Endothelial cell of umbilical vein (primary cell): ENCODE results near the gene MPP3. TPM values are rescaled to one million over a fixed set of nuclear protein-coding genes. Genes with fewer than 3 reads are reported as not detected.

Experiments
- BruUV-seq: library from RNA; stranded (reverse); fragments of 400-500 nt; replicated peaks from 2 replicates; lab custom pipeline; 2021; lab: Mats Ljungman, UMichigan
- CTCF ChIA-PET: fragments of 300-600, 350-600 bp; sonication (Branson Sonifier 250); formaldehyde crosslinking; loops from one replicate; lab custom pipeline; 2021; ENCODE audit warnings: antibody characterized with exemption, inconsistent platforms; lab: Charles Lee
- POLR2A ChIA-PET: fragments of 300-600, 350-600 bp; sonication (Branson Sonifier 250); formaldehyde crosslinking; loops from one replicate; lab custom pipeline; 2021; ENCODE audit warnings: antibody characterized with exemption, inconsistent platforms; lab: Charles Lee
- DNase-seq: peaks from one replicate; pipeline ENCODE4 v3.0.0-alpha.2; 2011; ENCODE audit warnings: low read depth, low spot score
- FAIRE-seq: peaks from 2 replicates; lab custom pipeline; 2011; peaks lifted over from hg19 to GRCh38; lab: Jason Lieb, UNC
- H2AFZ ChIP-seq: 2 replicates; pipeline ENCODE4 v1.6.0; 2012; ENCODE audit warnings: low read depth, low read length, control low read depth, inconsistent platforms
- H3K27ac ChIP-seq: 2 replicates; pipeline ENCODE4 v1.5.1; 2011; ENCODE audit warnings: low read depth, mild to moderate bottlenecking, control low read depth, low read length, moderate library complexity; ENCODE audit not compliant: insufficient read depth
- H3K27me3 ChIP-seq, 2 experiments: 2 replicates each; pipeline versions ENCODE4 v1.6.0 to v1.6.1; 2011; ENCODE audit warnings: low read length in 2 of 2, mixed read lengths in 1 of 2; ENCODE audit not compliant: control insufficient read depth in 2 of 2, insufficient read depth in 2 of 2
- H3K36me3 ChIP-seq, 2 experiments: 2 replicates in 1 of 2; 3 replicates in 1 of 2; pipeline ENCODE4 v1.5.1; 2011; ENCODE audit warnings: low read length in 2 of 2, mild to moderate bottlenecking in 1 of 2, moderate library complexity in 1 of 2; ENCODE audit not compliant: control insufficient read depth in 2 of 2, insufficient read depth in 2 of 2; ENCODE audit errors: extremely low read depth in 1 of 2
- H3K4me1 ChIP-seq: 3 replicates; pipeline ENCODE4 v1.5.1; 2011; ENCODE audit warnings: mild to moderate bottlenecking, low read length; ENCODE audit not compliant: control insufficient read depth, insufficient read depth; ENCODE audit errors: extremely low read depth
- H3K4me2 ChIP-seq: 2 replicates; pipeline ENCODE4 v1.6.1; 2011; ENCODE audit warnings: low read length, control low read depth, mixed read lengths; ENCODE audit not compliant: insufficient read depth
- H3K4me3 ChIP-seq, 3 experiments: fragments of 200-600 bp in 1 of 3; sonication (generic), shearing (Covaris generic) in 1 of 3; replicated peaks in 1 of 3; 2 replicates each; pipeline ENCODE4 v1.5.1; 2011 to 2016; ENCODE audit warnings: control low read depth in 3 of 3, low read length in 3 of 3, mild to moderate bottlenecking in 2 of 3, inconsistent platforms in 1 of 3, low read depth in 1 of 3, moderate library complexity in 1 of 3; ENCODE audit not compliant: insufficient read depth in 1 of 3
- H3K79me2 ChIP-seq: 2 replicates; pipeline ENCODE4 v1.6.0; 2012; ENCODE audit warnings: low read length, inconsistent platforms; ENCODE audit not compliant: control insufficient read depth, insufficient read depth
- H3K9ac ChIP-seq: replicated peaks from 2 replicates; pipeline ENCODE3; 2011; ENCODE audit warnings: low read length, control low read depth; ENCODE audit not compliant: insufficient read depth; ENCODE audit errors: extremely low read depth
- H3K9me1 ChIP-seq: replicated peaks from 3 replicates; pipeline ENCODE4 v1.6.0; 2011; ENCODE audit warnings: mild to moderate bottlenecking, low read length; ENCODE audit not compliant: control insufficient read depth, insufficient read depth; ENCODE audit errors: extremely low read depth
- H3K9me3 ChIP-seq: replicated peaks from 2 replicates; pipeline ENCODE4 v1.5.1; 2012; ENCODE audit warnings: low read length, inconsistent platforms; ENCODE audit not compliant: control insufficient read depth, insufficient read depth
- H4K20me1 ChIP-seq: replicated peaks from 2 replicates; pipeline ENCODE3; 2011; ENCODE audit warnings: mild to moderate bottlenecking, low read length; ENCODE audit not compliant: control insufficient read depth, insufficient read depth; ENCODE audit errors: extremely low read depth
- EZH2 ChIP-seq: IDR thresholded peaks from 2 replicates; pipeline ENCODE4 v1.6.1; 2012; ENCODE audit warnings: borderline replicate concordance, low read depth, mild to moderate bottlenecking, moderate library complexity, low read length, inconsistent platforms; ENCODE audit not compliant: severe bottlenecking
- FOS ChIP-seq: IDR thresholded peaks from 2 replicates; pipeline ENCODE4 v1.6.1; 2011; ENCODE audit warnings: mild to moderate bottlenecking, low read length, moderate library complexity, borderline replicate concordance; ENCODE audit not compliant: insufficient read depth
- GATA2 ChIP-seq: IDR thresholded peaks from 2 replicates; pipeline ENCODE4 v1.7.0; 2011; ENCODE audit warnings: low read depth, mild to moderate bottlenecking, moderate library complexity, mixed read lengths, low read length; ENCODE audit not compliant: insufficient read length, insufficient read depth
- JUN ChIP-seq: IDR thresholded peaks from 2 replicates; pipeline ENCODE4 v1.6.1; 2011; ENCODE audit warnings: borderline replicate concordance, low read depth; ENCODE audit not compliant: insufficient read length, insufficient read depth
- MYC ChIP-seq: IDR thresholded peaks from one replicate; pipeline ENCODE4 v1.6.1; 2011; ENCODE audit warnings: mild to moderate bottlenecking, low read depth, low read length
- POLR2A ChIP-seq: IDR thresholded peaks from 2 replicates; pipeline ENCODE4 v1.6.1; 2012; ENCODE audit warnings: low read depth, mild to moderate bottlenecking, control low read depth, low read length
- POLR2AphosphoS5 ChIP-seq: IDR thresholded peaks from 2 replicates; pipeline ENCODE4 v1.6.1; 2012; ENCODE audit warnings: low read depth, mild to moderate bottlenecking, control low read depth, low read length, moderate library complexity; ENCODE audit not compliant: insufficient read depth
- dilution Hi-C: fragments of 300-500 bp; cut with MboI; formaldehyde crosslinking; loops from one replicate; pipeline ENCODE4 v1.15.0; 2019; ENCODE audit warnings: low sequenced_read_pairs; ENCODE audit not compliant: extremely low pct_ligation_motif_present
- intact Hi-C: fragments of 100-400 bp; cut with micrococcal nuclease; formaldehyde crosslinking; loops from one replicate; pipeline ENCODE4 v1.10.0; 2022
- polyA plus RNA-seq, 4 experiments: library from polyadenylated mRNA; depleted of rRNA in 3 of 4; stranded (reverse) in 3 of 4; unstranded in 1 of 4; fragments of >200 nt; gene quantifications; 2 replicates each; pipeline versions ENCODE4 v1.2.1 to v1.2.3, GENCODE V29; 2011 to 2012; ENCODE audit warnings: missing spikeins in 1 of 4
- total RNA-seq: library from RNA; stranded (reverse); gene quantifications from 2 replicates; pipeline ENCODE4 v1.2.3, GENCODE V29; 2021
- TF ChIP-seq, protein P1 (sequence below): IDR thresholded peaks from 2 replicates; pipeline ENCODE4 v1.6.1; 2011; ENCODE audit not compliant: insufficient read depth, insufficient read length
- TF ChIP-seq, protein P2 (sequence below), 2 donors: IDR thresholded peaks; 1 replicate in 1 of 2; 2 replicates in 1 of 2; pipeline ENCODE4 v1.5.1; 2011; ENCODE audit warnings: low read length in 2 of 2, mild to moderate bottlenecking in 2 of 2, moderate library complexity in 2 of 2, control low read depth in 1 of 2, inconsistent platforms in 1 of 2, low read depth in 1 of 2; ENCODE audit not compliant: insufficient read depth in 1 of 2; ENCODE audit errors: extremely low read depth in 1 of 2

The MPP3 gene
- total and polyA plus RNA-seq, 2 donors (not counting 3 experiments of a cell fraction or from before 2014, with no cell fraction given) = 6.1 to 11.3 TPM

DNA sequence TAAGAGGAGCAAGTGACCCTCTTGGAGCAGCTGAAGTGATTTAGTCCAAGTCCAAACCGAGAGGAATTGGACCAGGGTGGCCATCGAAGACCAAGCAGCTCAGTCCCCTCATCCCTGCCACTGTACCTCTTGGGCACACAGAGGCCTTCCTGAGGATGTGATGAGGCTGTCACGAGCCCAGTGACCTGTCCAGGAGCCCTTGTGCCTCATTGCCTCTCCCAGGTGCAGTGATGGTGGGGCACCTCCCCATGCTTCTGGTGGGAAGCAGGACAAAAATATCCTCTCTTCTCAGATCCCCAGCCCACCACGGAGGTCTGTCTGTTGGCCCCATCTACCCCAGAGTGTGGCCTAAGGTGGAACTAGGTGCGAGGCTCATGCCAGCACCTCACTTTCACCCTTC lies 11.3 kb upstream of the MPP3 start:
- Histone ChIP-seq H3K4me1 (no peaks in the 10 kb centered on the region), H4K20me1 (no peaks in the 10 kb centered on the region), H3K9me1 (no peaks in the 10 kb centered on the region), H3K4me3 (no peak overlapping the region), H3K27ac (no peak overlapping the region), H3K9me3 (no peaks in the 10 kb centered on the region), H3K79me2 (no peaks in the 10 kb centered on the region), H3K27me3 (peaks cover 0 to 2% of the 10 kb centered on the region in 2 experiments), H2AFZ (no peak overlapping the region), H3K9ac (no peak overlapping the region), H3K4me2 (no peak overlapping the region), H3K36me3 (no peaks in the 10 kb centered on the region)
- POLR2A ChIA-PET = no interaction called here
- CTCF ChIA-PET = interaction anchor here (1.3 to 3.8 kb wide), 2 partner anchors 36 to 55 kb away, joined by 4 to 153 read pairs; no protein-coding TSS in a partner anchor
- TF ChIP-seq POLR2A = no peak
- no peak for TF ChIP-seq POLR2AphosphoS5
- TF ChIP-seq, protein P1, sequence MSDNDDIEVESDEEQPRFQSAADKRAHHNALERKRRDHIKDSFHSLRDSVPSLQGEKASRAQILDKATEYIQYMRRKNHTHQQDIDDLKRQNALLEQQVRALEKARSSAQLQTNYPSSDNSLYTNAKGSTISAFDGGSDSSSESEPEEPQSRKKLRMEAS = no peak
- TF ChIP-seq, protein P2, sequence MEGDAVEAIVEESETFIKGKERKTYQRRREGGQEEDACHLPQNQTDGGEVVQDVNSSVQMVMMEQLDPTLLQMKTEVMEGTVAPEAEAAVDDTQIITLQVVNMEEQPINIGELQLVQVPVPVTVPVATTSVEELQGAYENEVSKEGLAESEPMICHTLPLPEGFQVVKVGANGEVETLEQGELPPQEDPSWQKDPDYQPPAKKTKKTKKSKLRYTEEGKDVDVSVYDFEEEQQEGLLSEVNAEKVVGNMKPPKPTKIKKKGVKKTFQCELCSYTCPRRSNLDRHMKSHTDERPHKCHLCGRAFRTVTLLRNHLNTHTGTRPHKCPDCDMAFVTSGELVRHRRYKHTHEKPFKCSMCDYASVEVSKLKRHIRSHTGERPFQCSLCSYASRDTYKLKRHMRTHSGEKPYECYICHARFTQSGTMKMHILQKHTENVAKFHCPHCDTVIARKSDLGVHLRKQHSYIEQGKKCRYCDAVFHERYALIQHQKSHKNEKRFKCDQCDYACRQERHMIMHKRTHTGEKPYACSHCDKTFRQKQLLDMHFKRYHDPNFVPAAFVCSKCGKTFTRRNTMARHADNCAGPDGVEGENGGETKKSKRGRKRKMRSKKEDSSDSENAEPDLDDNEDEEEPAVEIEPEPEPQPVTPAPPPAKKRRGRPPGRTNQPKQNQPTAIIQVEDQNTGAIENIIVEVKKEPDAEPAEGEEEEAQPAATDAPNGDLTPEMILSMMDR (IDR thresholded peaks at IDR 0.05; ENCODE audit: extremely low read depth in 1 of 2, insufficient read depth in 1 of 2, low read depth in 1 of 2, low read length in 2 of 2) = no peak
- no TSS peak for BruUV-seq
- intact Hi-C loops = no loop called here
- dilution Hi-C loops = no loop called here
- FAIRE-seq = no peak
- no peak for DNase-seq

DNA sequence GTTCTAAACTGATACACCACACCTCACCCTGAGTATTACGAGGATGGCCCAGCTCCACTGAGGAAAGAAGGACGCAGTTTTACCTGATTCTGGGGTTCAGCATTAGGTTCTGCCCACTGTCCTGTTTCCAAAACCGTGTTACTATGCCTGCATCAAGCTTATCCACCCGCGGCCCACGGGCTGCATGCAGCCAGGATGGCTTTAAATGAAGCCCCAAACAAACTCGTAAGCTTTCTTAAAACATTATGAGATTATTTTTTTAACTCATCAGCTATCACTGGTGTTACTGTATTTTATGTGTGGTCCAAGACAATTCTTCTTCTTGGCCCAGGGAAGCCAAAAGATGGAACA lies 10.0 kb upstream of the MPP3 start:
- H2AFZ ChIP-seq = no peak overlapping the region
- H3K27ac ChIP-seq = no peak overlapping the region
- ChIA-PET CTCF (interaction anchor here (1.0 kb wide), 1 partner anchor 53 kb away, joined by 5 read pairs; no protein-coding TSS in a partner anchor), POLR2A (no interaction called here)
- peaks cover 0 to 2% of the 10 kb centered on the region in 2 experiments for H3K27me3 ChIP-seq
- H3K36me3 ChIP-seq = no peaks in the 10 kb centered on the region
- no peaks in the 10 kb centered on the region for H3K9me1 ChIP-seq
- no TSS peak for BruUV-seq
- intact Hi-C loops = no loop called here
- H4K20me1 ChIP-seq = no peaks in the 10 kb centered on the region
- no peaks in the 10 kb centered on the region for H3K9me3 ChIP-seq
- no peak overlapping the region for H3K4me3 ChIP-seq
- no peak for FAIRE-seq
- TF ChIP-seq, protein P2 (IDR thresholded peaks at IDR 0.05; ENCODE audit: extremely low read depth in 1 of 2, insufficient read depth in 1 of 2, low read depth in 1 of 2, low read length in 2 of 2) = no peak
- TF ChIP-seq POLR2AphosphoS5 (no peak), POLR2A (no peak), EZH2 (no peak), GATA2 (no peak), JUN (no peak), FOS (no peak), MYC (no peak)
- TF ChIP-seq, protein P1 = no peak
- H3K79me2 ChIP-seq = no peaks in the 10 kb centered on the region
- no peak for DNase-seq
- H3K4me1 ChIP-seq = no peaks in the 10 kb centered on the region
- H3K4me2 ChIP-seq = no peak overlapping the region
- H3K9ac ChIP-seq = no peak overlapping the region
- dilution Hi-C loops = no loop called here
